KMS-11 (cell line): Measurements from ENCODE around the gene CCDC148.

Experiments used
- H2AFZ ChIP-seq: fragments of 200-600 bp; sonication (generic); 2 replicates; pipeline ENCODE4 v1.6.1; 2016; ENCODE audit warnings: antibody characterized with exemption, mixed run types, low read depth
- H3K27ac ChIP-seq: fragments of 200-600 bp; sonication (generic); 2 replicates; pipeline ENCODE4 v1.6.1; 2016; ENCODE audit warnings: mild to moderate bottlenecking, mixed run types
- H3K27me3 ChIP-seq: fragments of 200-600 bp; sonication (generic); 2 replicates; pipeline ENCODE4 v1.6.1; 2017; ENCODE audit warnings: mild to moderate bottlenecking, low read depth, mixed run types, moderate library complexity; ENCODE audit not compliant: insufficient read depth
- H3K36me3 ChIP-seq: fragments of 200-600 bp; sonication (generic); 2 replicates; pipeline ENCODE4 v1.6.1; 2017; ENCODE audit warnings: mild to moderate bottlenecking, mixed run types; ENCODE audit not compliant: insufficient read depth
- H3K4me1 ChIP-seq: fragments of 200-600 bp; sonication (generic); 2 replicates; pipeline ENCODE4 v1.6.1; 2016; ENCODE audit warnings: mild to moderate bottlenecking, low read depth, mixed run types; ENCODE audit not compliant: poor library complexity, severe bottlenecking
- H3K4me2 ChIP-seq: fragments of 200-600 bp; sonication (generic); 2 replicates; pipeline ENCODE4 v1.7.0; 2016; ENCODE audit warnings: mild to moderate bottlenecking, mixed run types
- H3K4me3 ChIP-seq: fragments of 200-600 bp; sonication (generic); IDR thresholded peaks from 2 replicates; pipeline ENCODE4 v1.6.1; 2017; ENCODE audit warnings: low read depth, low read length, mixed read lengths; ENCODE audit not compliant: insufficient read depth
- H3K79me2 ChIP-seq: fragments of 200-600 bp; sonication (generic); 2 replicates; pipeline ENCODE4 v1.6.1; 2016; ENCODE audit warnings: low read depth, mixed run types; ENCODE audit not compliant: insufficient read depth
- H3K9ac ChIP-seq: fragments of 200-600 bp; sonication (generic); 2 replicates; pipeline ENCODE4 v1.6.1; 2016; ENCODE audit warnings: mild to moderate bottlenecking, mixed run types
- H4K20me1 ChIP-seq: fragments of 200-600 bp; sonication (generic); 2 replicates; pipeline ENCODE4 v1.6.1; 2016; ENCODE audit warnings: mild to moderate bottlenecking, mixed run types; ENCODE audit not compliant: insufficient read depth
- TF ChIP-seq, protein P1 (sequence below): fragments of 200-600 bp; sonication (generic); conservative IDR thresholded peaks from 2 replicates; pipeline ENCODE4 v1.6.1; 2017; ENCODE audit warnings: low read depth, mild to moderate bottlenecking, antibody characterized with exemption, low read length, moderate library complexity, mixed read lengths

The CCDC148 gene

DNA sequence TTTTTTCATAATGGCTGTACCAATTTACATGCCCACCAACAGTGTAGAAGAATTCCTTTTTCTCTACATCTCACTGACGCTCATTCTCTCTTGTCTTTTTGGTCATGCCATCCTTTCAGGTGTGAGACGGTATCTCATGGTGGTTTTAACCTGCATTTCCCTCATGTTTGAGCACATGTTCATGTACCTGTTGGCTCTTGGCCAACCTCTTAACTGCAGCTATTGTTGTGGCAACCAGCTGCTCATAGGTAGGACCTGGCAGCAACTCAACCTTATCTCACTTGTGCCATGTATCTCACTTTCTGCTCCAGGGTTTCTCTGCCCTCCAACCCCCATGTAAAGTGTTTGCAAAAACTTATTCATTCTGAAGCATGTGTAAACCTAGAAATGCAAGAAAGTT lies 187.4 kb downstream of the CCDC148 start:
- no peaks in the 10 kb centered on the region for H4K20me1 ChIP-seq
- H3K27ac ChIP-seq, result no peak overlapping the region
- H2AFZ ChIP-seq, result no peak overlapping the region
- no peak overlapping the region for H3K9ac ChIP-seq
- no peak overlapping the region for H3K4me2 ChIP-seq
- TF ChIP-seq, protein P1, sequence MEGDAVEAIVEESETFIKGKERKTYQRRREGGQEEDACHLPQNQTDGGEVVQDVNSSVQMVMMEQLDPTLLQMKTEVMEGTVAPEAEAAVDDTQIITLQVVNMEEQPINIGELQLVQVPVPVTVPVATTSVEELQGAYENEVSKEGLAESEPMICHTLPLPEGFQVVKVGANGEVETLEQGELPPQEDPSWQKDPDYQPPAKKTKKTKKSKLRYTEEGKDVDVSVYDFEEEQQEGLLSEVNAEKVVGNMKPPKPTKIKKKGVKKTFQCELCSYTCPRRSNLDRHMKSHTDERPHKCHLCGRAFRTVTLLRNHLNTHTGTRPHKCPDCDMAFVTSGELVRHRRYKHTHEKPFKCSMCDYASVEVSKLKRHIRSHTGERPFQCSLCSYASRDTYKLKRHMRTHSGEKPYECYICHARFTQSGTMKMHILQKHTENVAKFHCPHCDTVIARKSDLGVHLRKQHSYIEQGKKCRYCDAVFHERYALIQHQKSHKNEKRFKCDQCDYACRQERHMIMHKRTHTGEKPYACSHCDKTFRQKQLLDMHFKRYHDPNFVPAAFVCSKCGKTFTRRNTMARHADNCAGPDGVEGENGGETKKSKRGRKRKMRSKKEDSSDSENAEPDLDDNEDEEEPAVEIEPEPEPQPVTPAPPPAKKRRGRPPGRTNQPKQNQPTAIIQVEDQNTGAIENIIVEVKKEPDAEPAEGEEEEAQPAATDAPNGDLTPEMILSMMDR, result no peak
- H3K36me3 ChIP-seq, result no peaks in the 10 kb centered on the region
- no peaks in the 10 kb centered on the region for H3K27me3 ChIP-seq
- H3K4me3 ChIP-seq, result no peak overlapping the region
- no peaks in the 10 kb centered on the region for H3K4me1 ChIP-seq
- H3K79me2 ChIP-seq, result no peaks in the 10 kb centered on the region

DNA sequence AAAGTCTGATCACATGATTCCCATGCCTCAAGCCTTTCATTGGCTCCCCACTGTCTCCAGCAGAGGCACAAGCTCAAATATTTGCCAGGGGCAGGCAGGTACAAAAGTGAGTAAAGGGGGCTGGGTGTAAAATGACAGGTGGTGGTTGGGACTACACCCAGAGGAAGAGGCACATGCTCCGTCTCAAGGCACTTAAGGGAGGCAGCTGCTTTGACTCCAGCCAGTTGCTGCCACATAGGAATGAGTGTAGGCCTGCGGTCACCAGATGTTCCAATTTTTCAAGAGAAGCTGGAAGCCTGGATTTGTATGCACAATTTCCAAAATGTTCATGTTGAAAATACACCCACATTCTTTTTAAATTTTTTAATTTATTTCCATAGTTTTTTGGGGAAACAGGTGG lies 190.4 kb downstream of the CCDC148 start:
- TF ChIP-seq, protein P1, result no peak
- Histone ChIP-seq H3K4me3 (no peak overlapping the region), H3K36me3 (no peaks in the 10 kb centered on the region), H3K4me1 (no peaks in the 10 kb centered on the region), H3K27me3 (no peaks in the 10 kb centered on the region), H3K27ac (no peak overlapping the region), H3K4me2 (no peak overlapping the region), H4K20me1 (no peaks in the 10 kb centered on the region), H3K79me2 (no peaks in the 10 kb centered on the region), H2AFZ (no peak overlapping the region), H3K9ac (no peak overlapping the region)

DNA sequence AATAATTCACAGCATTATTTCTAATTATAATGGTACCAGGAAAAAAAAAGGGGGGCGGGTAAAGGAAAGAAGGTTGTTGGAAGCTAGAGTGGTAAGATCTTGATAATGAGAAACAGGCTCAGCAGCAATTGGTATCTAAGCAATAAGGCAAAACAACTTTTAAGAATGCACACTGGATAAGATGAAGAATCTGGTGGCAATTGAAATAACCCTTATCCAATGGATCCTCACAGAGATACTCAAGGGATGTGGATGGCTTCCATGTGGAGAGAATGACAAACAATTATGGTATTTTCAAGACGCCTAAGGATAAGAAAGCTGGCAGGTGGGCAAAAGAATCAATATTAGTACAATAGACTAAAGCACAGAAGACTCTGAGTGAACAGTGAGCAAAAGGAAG lies 201.3 kb downstream of the CCDC148 start:
- H3K27ac ChIP-seq, result no peak overlapping the region
- H3K27me3 ChIP-seq, result no peaks in the 10 kb centered on the region
- no peaks in the 10 kb centered on the region for H3K36me3 ChIP-seq
- no peak overlapping the region for H3K4me2 ChIP-seq
- H2AFZ ChIP-seq, result no peak overlapping the region
- H3K4me3 ChIP-seq, result no peak overlapping the region
- H4K20me1 ChIP-seq, result no peaks in the 10 kb centered on the region
- TF ChIP-seq, protein P1, result no peak
- H3K9ac ChIP-seq, result no peak overlapping the region
- H3K4me1 ChIP-seq, result no peaks in the 10 kb centered on the region
- no peaks in the 10 kb centered on the region for H3K79me2 ChIP-seq

DNA sequence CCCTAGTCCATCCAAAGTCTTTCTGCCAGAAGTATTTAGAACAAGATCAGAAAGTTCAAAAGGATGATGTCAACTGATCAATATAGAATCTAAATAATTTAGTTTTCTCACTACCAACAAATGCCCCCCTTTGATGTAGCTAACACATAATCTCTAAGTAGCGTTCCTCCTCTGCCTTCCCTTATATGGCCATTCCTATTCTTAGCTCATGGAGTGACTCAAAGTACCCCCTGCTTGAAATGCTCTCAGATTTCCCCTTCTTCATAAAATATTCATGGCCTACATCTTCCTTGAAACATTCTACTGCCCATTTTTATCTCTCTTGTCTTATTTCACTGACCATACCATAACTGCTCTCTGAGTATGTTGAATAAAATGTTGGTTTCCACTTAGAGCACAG lies 203.4 kb downstream of the CCDC148 start:
- no peaks in the 10 kb centered on the region for H3K4me1 ChIP-seq

More for the DNA sequence above, 203.4 kb downstream of the CCDC148 start:
- Histone ChIP-seq H3K36me3 (no peaks in the 10 kb centered on the region), H3K27ac (no peak overlapping the region), H2AFZ (no peak overlapping the region), H3K27me3 (no peaks in the 10 kb centered on the region), H3K9ac (no peak overlapping the region), H3K4me3 (no peak overlapping the region), H3K79me2 (no peaks in the 10 kb centered on the region), H3K4me2 (no peak overlapping the region), H4K20me1 (no peaks in the 10 kb centered on the region)
- TF ChIP-seq, protein P1, result no peak
